ACC112 (cell line): ENCODE results near the gene AGMAT.

Experiments
- H2AFZ ChIP-seq: fragments of 200-600 bp; sonication (generic); one replicate; pipeline ENCODE4 v1.6.0; 2017; ENCODE audit warnings: antibody characterized with exemption, low read length; ENCODE audit not compliant: unreplicated experiment
- H3K27ac ChIP-seq: fragments of 200-600 bp; sonication (generic); 2 replicates; pipeline ENCODE4 v1.5.1; 2014; ENCODE audit warnings: low read depth, mild to moderate bottlenecking, antibody characterized with exemption, low read length, moderate library complexity
- H3K27me3 ChIP-seq: fragments of 200-600 bp; sonication (generic); 2 replicates; pipeline ENCODE4 v1.6.1; 2014; ENCODE audit warnings: mild to moderate bottlenecking, antibody characterized with exemption, low read length, moderate library complexity, mixed read lengths; ENCODE audit not compliant: insufficient read depth
- H3K36me3 ChIP-seq: fragments of 200-600 bp; sonication (generic); 2 replicates; pipeline ENCODE4 v1.6.1; 2016; ENCODE audit warnings: mild to moderate bottlenecking, antibody characterized with exemption, low read length, moderate library complexity, mixed read lengths; ENCODE audit not compliant: insufficient read depth
- H3K4me1 ChIP-seq: fragments of 200-600 bp; sonication (generic); one replicate; pipeline ENCODE4 v1.6.1; 2016; ENCODE audit warnings: low read length, mixed read lengths; ENCODE audit not compliant: insufficient read depth, unreplicated experiment, control insufficient read depth
- H3K4me3 ChIP-seq: fragments of 200-600 bp; sonication (generic); 2 replicates; pipeline ENCODE4 v1.5.1; 2014; ENCODE audit warnings: mild to moderate bottlenecking, low read depth, low read length
- H3K79me2 ChIP-seq: fragments of 200-600 bp; sonication (generic); one replicate; pipeline ENCODE4 v1.6.0; 2016; ENCODE audit warnings: low read length; ENCODE audit not compliant: control insufficient read depth, unreplicated experiment, insufficient read depth

The AGMAT gene

DNA sequence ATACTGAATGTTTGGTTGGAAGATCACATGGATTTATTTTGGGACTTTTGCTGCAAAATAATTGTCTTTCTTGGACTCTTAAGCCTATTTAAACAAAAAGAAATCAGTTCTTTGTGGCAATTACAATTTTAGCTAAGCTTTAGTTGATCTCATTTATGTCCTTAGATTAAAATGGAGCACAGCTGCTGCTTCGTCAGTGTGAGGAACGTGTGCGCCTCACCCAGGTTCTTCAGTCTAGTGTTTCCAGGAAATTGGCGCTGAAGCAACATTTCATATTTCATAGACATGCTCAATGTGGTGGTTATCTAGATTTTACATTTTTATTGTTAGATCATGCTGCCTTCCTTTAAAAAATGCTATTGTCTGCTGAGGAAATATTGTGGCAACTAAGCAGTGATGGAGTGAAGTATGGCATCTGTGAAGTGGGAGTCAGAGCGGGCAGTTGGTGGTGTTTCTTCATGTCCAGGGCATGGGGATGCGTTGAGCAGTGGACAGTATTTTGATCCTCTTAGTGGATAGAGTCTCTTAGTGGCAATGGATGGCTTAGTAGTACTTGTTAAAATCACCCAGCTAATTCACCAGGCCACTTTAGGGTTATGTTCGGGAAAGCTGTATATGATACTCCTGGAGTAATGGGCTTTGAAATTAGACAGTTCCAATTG is 38.0 kb upstream of the AGMAT start:
- peaks cover 7% of the 10 kb centered on the region; the same call in 1 of the 2 replicates for H3K36me3 ChIP-seq
- no peak overlapping the region for H2AFZ ChIP-seq
- H3K27me3 ChIP-seq: no peaks in the 10 kb centered on the region
- no peak overlapping the region for H3K27ac ChIP-seq
- peaks cover 39% of the 10 kb centered on the region for H3K4me1 ChIP-seq
- peaks cover 92% of the 10 kb centered on the region for H3K79me2 ChIP-seq
- no peak overlapping the region for H3K4me3 ChIP-seq

DNA sequence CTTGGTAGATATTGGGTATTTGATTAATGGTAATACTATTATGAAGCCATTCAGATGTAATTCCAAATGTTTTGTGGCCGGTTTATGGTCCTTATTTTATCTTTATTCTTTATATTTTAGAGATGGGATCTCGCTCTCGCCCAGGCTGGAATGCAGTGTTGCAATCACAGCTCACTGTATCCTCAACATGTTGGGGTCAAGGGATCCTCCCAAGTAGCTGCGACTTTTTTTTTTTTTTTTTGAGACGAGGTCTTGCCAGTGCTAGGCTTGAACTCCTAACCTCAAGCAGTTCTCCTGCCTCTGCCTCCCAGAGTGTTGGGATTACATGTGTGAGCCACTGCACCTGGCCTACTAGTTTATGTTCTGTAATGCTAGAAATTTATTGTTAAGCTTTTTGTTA is 37.1 kb upstream of the AGMAT start:
- Histone ChIP-seq H3K4me3 (no peak overlapping the region), H2AFZ (no peak overlapping the region), H3K36me3 (no peaks in the 10 kb centered on the region), H3K4me1 (peaks cover 39% of the 10 kb centered on the region), H3K27ac (no peak overlapping the region), H3K27me3 (no peaks in the 10 kb centered on the region), H3K79me2 (peaks cover 92% of the 10 kb centered on the region)

DNA sequence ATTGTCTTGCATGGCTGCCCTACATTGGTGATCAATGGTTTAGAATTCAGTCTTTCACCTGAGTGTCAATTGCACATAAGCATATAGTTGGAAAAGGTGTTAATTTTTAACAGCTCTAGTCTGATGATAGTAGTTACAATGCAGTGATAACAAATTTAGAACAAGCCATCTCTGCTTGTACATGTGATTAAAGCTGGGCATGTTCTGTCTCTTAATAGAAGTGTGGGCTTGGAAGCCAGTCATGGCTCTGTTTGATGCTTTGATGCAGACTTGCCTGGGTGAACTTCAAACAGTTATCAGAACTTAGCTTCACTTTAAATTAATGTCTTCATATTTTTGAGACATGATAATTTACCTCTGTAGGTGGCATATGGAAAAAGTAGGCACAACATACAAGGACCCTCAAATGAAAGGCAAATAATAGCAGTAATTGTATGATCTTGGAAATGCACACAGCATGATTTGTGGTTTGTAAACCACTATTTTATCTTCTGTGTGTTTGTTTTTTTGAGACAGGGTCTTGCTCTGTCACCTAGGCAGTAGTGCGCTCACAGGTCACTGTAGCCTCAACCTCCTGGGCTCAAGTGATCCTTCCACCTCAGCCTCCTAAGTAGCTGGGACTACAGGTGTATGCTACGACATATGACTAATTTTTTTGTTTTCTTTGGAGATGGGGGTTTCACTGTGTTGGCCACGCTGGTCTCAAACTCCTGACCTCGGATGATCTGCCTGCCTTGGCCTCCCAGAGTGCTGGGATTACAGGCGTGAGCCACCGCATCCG is 36.2 kb upstream of the AGMAT start:
- Histone ChIP-seq H3K27me3 (no peaks in the 10 kb centered on the region), H3K27ac (0 out of 2 replicates have a peak overlapping the region, but pooled peaks have one; percentile 62), H3K79me2 (peaks cover 86% of the 10 kb centered on the region), H3K4me1 (peaks cover 39% of the 10 kb centered on the region), H3K4me3 (peak overlapping the region; percentile 40; the same call in 1 of the 2 replicates), H2AFZ (no peak overlapping the region), H3K36me3 (no peaks in the 10 kb centered on the region)

DNA sequence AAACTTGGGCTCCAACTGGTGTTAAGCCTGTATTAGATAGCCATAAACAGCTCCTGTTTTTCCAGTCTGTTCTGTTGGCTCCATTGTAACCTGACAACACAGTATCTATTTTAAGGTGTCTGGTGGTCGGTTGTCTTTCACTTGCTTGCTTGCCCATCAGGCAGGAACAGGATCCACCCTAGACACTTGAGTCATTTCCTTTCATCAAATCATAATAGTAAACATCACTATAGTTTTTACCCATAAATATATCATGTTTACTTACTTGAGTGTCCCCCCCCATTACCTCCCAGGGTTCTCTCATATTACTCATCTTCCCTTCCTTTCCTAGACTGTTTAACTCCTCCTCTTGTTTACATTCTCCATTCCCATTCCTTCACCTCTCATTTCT is 35.3 kb upstream of the AGMAT start:
- H3K27ac ChIP-seq: peak overlapping the region; percentile 62
- H3K79me2 ChIP-seq: peaks cover 76% of the 10 kb centered on the region
- H2AFZ ChIP-seq: no peak overlapping the region
- H3K36me3 ChIP-seq: no peaks in the 10 kb centered on the region
- H3K27me3 ChIP-seq: no peaks in the 10 kb centered on the region
- H3K4me1 ChIP-seq: peaks cover 39% of the 10 kb centered on the region
- peak overlapping the region; percentile 40 for H3K4me3 ChIP-seq

DNA sequence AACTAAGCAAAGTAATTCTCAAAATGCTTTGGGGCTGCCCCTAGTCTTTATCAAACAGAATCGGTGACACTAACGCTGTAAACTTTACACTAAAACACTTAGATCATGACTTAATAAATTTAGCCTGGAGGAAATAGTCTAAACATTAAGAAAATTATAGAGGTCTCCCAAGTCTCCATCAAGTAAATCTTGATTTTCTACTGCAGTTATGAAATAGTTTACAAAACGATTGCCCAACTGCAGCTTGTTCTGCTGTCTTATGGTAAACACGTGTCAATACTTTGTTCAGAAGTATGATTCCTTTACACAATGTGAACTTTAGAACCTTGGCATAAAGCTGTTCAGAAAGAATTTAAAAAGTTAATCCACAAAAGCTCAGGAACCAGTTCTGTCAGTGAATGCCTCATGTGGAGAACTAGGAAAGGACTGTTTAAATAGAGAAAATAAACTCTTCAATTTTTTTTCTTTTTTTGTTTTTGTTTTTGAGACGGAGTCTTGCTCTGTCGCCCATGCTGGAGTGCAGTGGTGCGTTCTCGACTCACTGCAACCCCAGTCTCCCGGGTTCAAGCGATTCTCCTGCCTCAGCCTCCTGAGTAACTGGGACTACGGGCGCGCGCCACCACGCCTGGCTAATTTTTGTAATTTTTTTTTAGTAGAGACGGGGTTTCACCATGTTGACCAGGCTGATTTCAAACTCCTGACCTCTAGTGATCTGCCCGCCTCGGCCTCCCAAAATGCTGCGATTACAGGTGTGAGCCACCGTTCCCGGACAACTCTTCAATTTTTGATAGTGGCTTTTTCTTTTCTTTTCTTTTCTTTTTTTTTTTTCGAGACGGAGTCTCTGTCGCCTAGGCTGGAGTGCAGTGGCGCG is 34.0 kb upstream of the AGMAT start:
- Histone ChIP-seq H2AFZ (peak overlapping the region; percentile 53), H3K27ac (peak overlapping the region; percentile 62), H3K27me3 (no peaks in the 10 kb centered on the region), H3K4me3 (peak overlapping the region; percentile 86), H3K4me1 (peaks cover 39% of the 10 kb centered on the region), H3K36me3 (no peaks in the 10 kb centered on the region), H3K79me2 (peaks cover 64% of the 10 kb centered on the region)

DNA sequence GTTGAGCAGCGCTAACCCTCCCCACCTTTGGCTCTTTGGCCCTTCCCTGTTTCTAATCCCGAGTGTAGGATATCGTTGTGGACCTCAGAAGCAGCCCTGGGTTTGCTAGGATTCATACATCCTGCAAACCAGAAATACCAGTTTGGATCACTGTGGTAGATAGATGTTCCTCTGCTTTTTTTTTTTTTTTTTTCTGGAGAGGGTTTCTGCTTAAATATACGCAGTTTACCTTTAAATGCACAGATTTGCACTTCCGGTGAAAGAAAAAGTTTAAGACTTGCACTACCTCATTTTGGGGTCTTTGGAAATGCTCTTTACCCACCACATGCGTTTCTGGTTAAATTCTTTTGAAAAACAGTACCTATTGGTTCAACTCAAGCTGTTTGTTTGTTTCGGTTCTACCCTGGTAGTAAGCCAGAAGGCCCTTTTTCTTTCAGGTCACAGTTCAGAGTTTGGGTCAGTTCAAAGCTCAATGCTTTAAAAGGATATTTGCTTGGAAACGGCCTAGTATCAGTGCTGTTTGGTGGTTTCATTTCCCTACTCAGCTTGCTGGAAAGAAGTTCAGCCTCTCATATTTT is 33.3 kb upstream of the AGMAT start:
- peak overlapping the region; percentile 62 for H3K27ac ChIP-seq
- H3K4me1 ChIP-seq: peaks cover 39% of the 10 kb centered on the region
- H3K4me3 ChIP-seq: peak overlapping the region; percentile 86
- no peaks in the 10 kb centered on the region for H3K27me3 ChIP-seq
- peak overlapping the region; percentile 36 for H2AFZ ChIP-seq
- peaks cover 57% of the 10 kb centered on the region for H3K79me2 ChIP-seq
- H3K36me3 ChIP-seq: no peaks in the 10 kb centered on the region

DNA sequence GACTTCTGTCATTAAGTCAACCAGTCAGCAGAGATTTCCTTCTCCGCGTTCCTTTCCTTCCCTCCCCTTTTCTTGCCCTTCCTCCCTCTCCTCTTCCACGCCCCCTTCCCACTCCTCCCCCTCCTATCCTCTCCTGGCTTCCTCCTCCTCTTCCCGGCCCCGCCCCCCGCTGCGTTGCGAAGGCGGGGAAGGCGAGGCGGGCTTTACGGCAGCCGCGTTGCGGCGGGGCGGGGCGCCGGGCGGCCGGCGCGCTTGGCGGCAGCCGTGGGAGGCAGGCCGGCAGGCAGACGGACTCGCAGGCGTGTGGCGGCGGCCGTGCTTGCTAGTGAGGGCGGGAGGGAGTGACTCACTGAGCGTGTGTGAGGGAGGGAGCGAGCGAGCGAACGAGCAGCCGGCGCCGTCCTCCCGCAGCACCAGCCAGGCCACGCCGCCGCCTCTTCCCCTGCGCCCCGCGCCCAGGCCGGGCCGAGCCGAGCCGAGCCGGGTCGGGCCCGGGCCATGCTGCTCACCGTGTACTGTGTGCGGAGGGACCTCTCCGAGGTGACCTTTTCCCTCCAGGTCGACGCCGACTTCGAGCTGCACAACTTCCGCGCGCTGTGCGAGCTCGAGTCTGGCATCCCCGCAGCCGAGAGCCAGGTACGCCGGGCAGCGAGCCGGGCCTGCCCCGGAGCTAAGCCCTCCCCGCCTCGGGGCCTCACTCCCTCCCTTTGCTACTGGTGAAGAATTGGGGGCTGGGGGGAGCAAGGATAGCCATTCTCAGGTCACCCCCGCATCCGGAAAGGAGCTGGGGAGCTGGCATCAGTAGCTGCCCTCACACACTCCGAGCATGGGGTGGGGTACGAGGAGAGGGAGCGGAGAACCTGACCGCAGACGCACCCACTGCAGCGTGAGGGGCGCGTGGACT is 32.6 kb upstream of the AGMAT start, which contains the start of gene DDI2:
Gene DDI2, plus strand, starts transcription at position 286 of the 904 bp plus-strand sequence. Its CDS starts 213 bp downstream, at position 499.
- peak within 1 kb of the TSS; percentile 62 for H3K27ac ChIP-seq
- peaks cover 35% of the 10 kb centered on the region for H3K4me1 ChIP-seq
- H3K27me3 ChIP-seq: no peaks in the 10 kb centered on the region
- no peaks in the 10 kb centered on the region for H3K36me3 ChIP-seq
- peak within 1 kb of the TSS; percentile 62 for H2AFZ ChIP-seq
- peaks cover 49% of the 10 kb centered on the region for H3K79me2 ChIP-seq
- peak within 1 kb of the TSS; percentile 86 for H3K4me3 ChIP-seq

DNA sequence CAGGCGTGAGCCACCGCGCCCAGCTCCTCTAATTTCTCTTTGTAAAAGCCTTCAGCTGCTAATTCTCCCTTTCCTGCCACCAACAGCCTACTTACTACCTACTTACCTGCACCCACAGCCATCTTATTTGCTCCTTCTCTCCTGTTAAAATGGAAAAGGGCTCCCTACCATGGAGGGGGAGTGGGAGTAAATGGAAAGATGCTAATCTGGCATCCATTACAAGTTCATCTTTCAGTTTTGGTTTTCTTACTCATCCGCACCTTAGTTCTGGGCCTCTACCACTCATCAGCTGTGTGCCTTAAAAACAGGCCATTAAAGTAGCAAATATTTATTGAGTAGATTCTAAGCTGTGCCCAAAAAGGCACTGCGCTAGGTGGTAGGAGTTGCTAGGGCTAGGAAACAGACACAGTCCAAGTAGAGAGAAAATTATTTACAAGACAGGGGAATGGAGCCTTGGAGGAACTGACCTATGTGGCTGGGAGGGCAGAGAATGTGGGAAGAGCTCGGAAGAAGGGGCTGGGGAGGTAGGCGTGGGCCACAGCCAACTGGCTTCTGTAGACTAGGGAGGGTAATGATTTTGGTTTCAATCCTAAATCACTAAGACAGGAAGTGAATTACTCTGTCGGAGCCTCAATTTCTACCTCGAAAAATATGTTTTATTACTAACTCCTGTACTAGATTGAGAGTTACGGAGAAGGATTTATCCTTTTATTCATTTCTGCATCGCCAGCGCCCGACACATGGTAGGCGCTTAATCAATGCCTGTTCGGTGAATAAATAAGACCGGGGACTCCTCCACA is 31.7 kb upstream of the AGMAT start:
- peak overlapping the region; percentile 75 for H3K4me3 ChIP-seq
- no peaks in the 10 kb centered on the region for H3K27me3 ChIP-seq
- no peaks in the 10 kb centered on the region for H3K36me3 ChIP-seq
- peaks cover 41% of the 10 kb centered on the region for H3K79me2 ChIP-seq
- peak overlapping the region; percentile 62 for H2AFZ ChIP-seq
- peak overlapping the region; percentile 61 for H3K27ac ChIP-seq
- H3K4me1 ChIP-seq: peaks cover 27% of the 10 kb centered on the region

DNA sequence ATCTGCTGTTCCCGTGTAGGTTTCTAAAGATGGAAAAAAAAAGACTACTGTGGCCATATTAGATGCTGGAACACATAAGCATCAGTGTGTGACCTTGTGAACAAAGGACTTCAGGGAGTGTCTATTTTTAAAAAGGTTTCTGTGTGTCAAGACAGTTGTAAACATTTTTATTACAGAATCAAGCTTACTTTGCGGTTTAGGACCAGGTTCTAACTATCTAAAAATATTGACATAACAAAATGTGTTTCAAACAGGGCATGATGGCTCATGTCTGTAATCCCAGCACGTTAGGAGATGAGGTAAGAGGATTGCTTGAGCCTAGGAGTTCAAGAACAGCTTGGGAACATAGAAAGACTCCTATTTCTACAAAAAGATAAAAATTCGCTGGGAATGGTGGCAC is 25.3 kb upstream of the AGMAT start:
- no peaks in the 10 kb centered on the region for H3K4me1 ChIP-seq
- H3K4me3 ChIP-seq: no peak overlapping the region
- no peak overlapping the region for H3K27ac ChIP-seq
- no peaks in the 10 kb centered on the region for H3K79me2 ChIP-seq
- no peak overlapping the region for H2AFZ ChIP-seq
- no peaks in the 10 kb centered on the region for H3K27me3 ChIP-seq
- H3K36me3 ChIP-seq: no peaks in the 10 kb centered on the region
